Adrenal gland (tissue), 5 donors: ENCODE measurements around the gene PRXL2A.

Source experiments
- POLR2A ChIP-seq, 2 donors: fragments of 450-650 bp; IDR thresholded peaks; one replicate each; pipeline ENCODE4 v1.6.1; 2017; ENCODE audit warnings: antibody characterized with exemption in 2 of 2, mild to moderate bottlenecking in 2 of 2, moderate library complexity in 1 of 2
- TF ChIP-seq, protein P1 (sequence below), 6 experiments: fragments of 450-650 bp in 4 of 6; fragments of 200-600 bp in 2 of 6; sonication (generic) in 1 of 6; IDR thresholded peaks; 1 replicate in 5 of 6; 2 replicates in 1 of 6; pipeline versions ENCODE4 v1.5.1 to v1.8.0; 2016 to 2021; ENCODE audit warnings: antibody characterized with exemption in 6 of 6, mild to moderate bottlenecking in 2 of 6, moderate library complexity in 1 of 6
- donor health status: DM: no; HTN: no; CAD: no.

DNA sequence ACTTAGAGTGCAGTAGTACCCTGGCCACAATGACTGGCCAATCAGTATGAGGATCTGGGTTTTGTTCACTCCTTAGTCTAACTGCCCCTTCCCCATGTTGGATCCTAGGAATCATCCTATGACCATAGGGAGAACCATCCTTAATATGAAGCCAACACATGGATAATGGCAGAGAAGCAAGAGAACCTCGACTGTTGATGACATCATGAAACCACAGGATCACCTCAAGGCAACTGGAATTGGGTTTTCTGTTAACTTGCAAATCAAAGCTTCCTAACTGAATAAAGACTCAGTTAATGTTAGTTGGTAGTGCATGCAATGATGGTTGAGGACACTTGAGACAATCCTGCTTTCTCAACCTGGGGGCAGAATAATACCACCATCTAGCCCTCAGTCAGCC is 3.3 kb upstream of the PRXL2A start:
- TF ChIP-seq, protein P1, sequence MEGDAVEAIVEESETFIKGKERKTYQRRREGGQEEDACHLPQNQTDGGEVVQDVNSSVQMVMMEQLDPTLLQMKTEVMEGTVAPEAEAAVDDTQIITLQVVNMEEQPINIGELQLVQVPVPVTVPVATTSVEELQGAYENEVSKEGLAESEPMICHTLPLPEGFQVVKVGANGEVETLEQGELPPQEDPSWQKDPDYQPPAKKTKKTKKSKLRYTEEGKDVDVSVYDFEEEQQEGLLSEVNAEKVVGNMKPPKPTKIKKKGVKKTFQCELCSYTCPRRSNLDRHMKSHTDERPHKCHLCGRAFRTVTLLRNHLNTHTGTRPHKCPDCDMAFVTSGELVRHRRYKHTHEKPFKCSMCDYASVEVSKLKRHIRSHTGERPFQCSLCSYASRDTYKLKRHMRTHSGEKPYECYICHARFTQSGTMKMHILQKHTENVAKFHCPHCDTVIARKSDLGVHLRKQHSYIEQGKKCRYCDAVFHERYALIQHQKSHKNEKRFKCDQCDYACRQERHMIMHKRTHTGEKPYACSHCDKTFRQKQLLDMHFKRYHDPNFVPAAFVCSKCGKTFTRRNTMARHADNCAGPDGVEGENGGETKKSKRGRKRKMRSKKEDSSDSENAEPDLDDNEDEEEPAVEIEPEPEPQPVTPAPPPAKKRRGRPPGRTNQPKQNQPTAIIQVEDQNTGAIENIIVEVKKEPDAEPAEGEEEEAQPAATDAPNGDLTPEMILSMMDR (IDR thresholded peaks at IDR 0.05), result no peak
- TF ChIP-seq POLR2A (IDR thresholded peaks at IDR 0.05), result no peak
